ENCODE data around the gene OAS3.

The OAS3 gene

DNA sequence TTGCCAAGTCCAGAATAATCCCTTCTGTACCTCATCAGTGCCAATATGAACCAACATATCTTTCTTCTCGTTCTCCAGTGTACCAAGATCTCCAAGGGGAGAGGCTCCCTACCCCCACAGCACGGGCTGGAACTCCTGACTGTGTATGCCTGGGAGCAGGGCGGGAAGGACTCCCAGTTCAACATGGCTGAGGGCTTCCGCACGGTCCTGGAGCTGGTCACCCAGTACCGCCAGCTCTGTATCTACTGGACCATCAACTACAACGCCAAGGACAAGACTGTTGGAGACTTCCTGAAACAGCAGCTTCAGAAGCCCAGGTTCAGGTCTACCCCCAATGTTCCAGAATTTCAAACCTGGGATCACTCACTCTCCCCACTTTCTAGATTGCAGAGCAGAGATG lies 29.6 kb downstream of the OAS3 start:
- Histone ChIP-seq H3K27ac (ENCODE audit: extremely low read depth, low read depth, low read length) (no peak overlapping the region), H3K4me3 (ENCODE audit: low read depth, low read length) (no peak overlapping the region), H3K9me3 (ENCODE audit: control insufficient read depth, insufficient read depth, low read depth, low read length) (no peaks in the 10 kb centered on the region), H3K4me1 (ENCODE audit: control insufficient read depth, insufficient read depth, low read length) (no peaks in the 10 kb centered on the region), H3K36me3 (ENCODE audit: control insufficient read depth in 2 of 2, insufficient read depth in 1 of 2, low read length in 2 of 2) (peaks cover 0 to 10% of the 10 kb centered on the region in 2 experiments; a peak in 1 of 3 replicates)
- TF ChIP-seq ZNF76 (tag by site-specific recombination; IDR thresholded peaks at IDR 0.05; ENCODE audit: borderline replicate concordance, low read depth) (no peak), ZNF660 (tag by site-specific recombination; IDR thresholded peaks at IDR 0.05) (no peak), ZNF501 (tag by site-specific recombination; IDR thresholded peaks at IDR 0.05) (no peak), ZNF112 (tag by site-specific recombination; IDR thresholded peaks at IDR 0.05) (no peak), ZNF274 (IDR thresholded peaks at IDR 0.05; ENCODE audit: low read length) (no peak), ZNF274 (tag by site-specific recombination; IDR thresholded peaks at IDR 0.05; ENCODE audit: borderline replicate concordance) (no peak), KLF1 (tag by site-specific recombination; IDR thresholded peaks at IDR 0.05) (no peak), ZBTB48 (tag by site-specific recombination; IDR thresholded peaks at IDR 0.05) (no peak), KLF17 (tag by site-specific recombination; IDR thresholded peaks at IDR 0.05) (no peak), YY2 (tag by site-specific recombination; IDR thresholded peaks at IDR 0.05) (no peak), KLF7 (tag by site-specific recombination; IDR thresholded peaks at IDR 0.05; ENCODE audit: borderline replicate concordance) (no peak), ZNF10 (tag by site-specific recombination; IDR thresholded peaks at IDR 0.05) (no peak), ZNF626 (tag by site-specific recombination; IDR thresholded peaks at IDR 0.05) (no peak), ZBTB17 (tag by site-specific recombination; IDR thresholded peaks at IDR 0.05) (no peak), SP2 (tag by site-specific recombination; IDR thresholded peaks at IDR 0.05) (no peak), ZNF18 (tag by site-specific recombination; IDR thresholded peaks at IDR 0.05) (no peak), ZBTB8A (tag by site-specific recombination; IDR thresholded peaks at IDR 0.05) (no peak), ZNF404 (tag by site-specific recombination; IDR thresholded peaks at IDR 0.05) (no peak)
- TF ChIP-seq, protein P1, sequence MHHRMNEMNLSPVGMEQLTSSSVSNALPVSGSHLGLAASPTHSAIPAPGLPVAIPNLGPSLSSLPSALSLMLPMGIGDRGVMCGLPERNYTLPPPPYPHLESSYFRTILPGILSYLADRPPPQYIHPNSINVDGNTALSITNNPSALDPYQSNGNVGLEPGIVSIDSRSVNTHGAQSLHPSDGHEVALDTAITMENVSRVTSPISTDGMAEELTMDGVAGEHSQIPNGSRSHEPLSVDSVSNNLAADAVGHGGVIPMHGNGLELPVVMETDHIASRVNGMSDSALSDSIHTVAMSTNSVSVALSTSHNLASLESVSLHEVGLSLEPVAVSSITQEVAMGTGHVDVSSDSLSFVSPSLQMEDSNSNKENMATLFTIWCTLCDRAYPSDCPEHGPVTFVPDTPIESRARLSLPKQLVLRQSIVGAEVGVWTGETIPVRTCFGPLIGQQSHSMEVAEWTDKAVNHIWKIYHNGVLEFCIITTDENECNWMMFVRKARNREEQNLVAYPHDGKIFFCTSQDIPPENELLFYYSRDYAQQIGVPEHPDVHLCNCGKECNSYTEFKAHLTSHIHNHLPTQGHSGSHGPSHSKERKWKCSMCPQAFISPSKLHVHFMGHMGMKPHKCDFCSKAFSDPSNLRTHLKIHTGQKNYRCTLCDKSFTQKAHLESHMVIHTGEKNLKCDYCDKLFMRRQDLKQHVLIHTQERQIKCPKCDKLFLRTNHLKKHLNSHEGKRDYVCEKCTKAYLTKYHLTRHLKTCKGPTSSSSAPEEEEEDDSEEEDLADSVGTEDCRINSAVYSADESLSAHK (tag by site-specific recombination; IDR thresholded peaks at IDR 0.05): no peak
- ChIA-PET CTCF (no interaction called here), POLR2A (no interaction called here)

- no peak overlapping the region for H3K4me3 ChIP-seq (ENCODE audit: low read depth, low read length)
- H3K4me1 ChIP-seq (ENCODE audit: control insufficient read depth, insufficient read depth, low read length): no peaks in the 10 kb centered on the region
- peaks cover 0 to 7% of the 10 kb centered on the region in 2 experiments; a peak in 1 of 3 replicates for H3K36me3 ChIP-seq (ENCODE audit: control insufficient read depth in 2 of 2, insufficient read depth in 1 of 2, low read length in 2 of 2)
- ChIA-PET POLR2A (no interaction called here), CTCF (interaction anchor here (1.0 kb wide), 1 partner anchor 22 kb away, joined by 3 read pairs; no protein-coding TSS in a partner anchor)
- no peaks in the 10 kb centered on the region for H3K9me3 ChIP-seq (ENCODE audit: control insufficient read depth, insufficient read depth, low read depth, low read length)
- H3K27ac ChIP-seq (ENCODE audit: extremely low read depth, low read depth, low read length): no peak overlapping the region
- TF ChIP-seq, protein P2, sequence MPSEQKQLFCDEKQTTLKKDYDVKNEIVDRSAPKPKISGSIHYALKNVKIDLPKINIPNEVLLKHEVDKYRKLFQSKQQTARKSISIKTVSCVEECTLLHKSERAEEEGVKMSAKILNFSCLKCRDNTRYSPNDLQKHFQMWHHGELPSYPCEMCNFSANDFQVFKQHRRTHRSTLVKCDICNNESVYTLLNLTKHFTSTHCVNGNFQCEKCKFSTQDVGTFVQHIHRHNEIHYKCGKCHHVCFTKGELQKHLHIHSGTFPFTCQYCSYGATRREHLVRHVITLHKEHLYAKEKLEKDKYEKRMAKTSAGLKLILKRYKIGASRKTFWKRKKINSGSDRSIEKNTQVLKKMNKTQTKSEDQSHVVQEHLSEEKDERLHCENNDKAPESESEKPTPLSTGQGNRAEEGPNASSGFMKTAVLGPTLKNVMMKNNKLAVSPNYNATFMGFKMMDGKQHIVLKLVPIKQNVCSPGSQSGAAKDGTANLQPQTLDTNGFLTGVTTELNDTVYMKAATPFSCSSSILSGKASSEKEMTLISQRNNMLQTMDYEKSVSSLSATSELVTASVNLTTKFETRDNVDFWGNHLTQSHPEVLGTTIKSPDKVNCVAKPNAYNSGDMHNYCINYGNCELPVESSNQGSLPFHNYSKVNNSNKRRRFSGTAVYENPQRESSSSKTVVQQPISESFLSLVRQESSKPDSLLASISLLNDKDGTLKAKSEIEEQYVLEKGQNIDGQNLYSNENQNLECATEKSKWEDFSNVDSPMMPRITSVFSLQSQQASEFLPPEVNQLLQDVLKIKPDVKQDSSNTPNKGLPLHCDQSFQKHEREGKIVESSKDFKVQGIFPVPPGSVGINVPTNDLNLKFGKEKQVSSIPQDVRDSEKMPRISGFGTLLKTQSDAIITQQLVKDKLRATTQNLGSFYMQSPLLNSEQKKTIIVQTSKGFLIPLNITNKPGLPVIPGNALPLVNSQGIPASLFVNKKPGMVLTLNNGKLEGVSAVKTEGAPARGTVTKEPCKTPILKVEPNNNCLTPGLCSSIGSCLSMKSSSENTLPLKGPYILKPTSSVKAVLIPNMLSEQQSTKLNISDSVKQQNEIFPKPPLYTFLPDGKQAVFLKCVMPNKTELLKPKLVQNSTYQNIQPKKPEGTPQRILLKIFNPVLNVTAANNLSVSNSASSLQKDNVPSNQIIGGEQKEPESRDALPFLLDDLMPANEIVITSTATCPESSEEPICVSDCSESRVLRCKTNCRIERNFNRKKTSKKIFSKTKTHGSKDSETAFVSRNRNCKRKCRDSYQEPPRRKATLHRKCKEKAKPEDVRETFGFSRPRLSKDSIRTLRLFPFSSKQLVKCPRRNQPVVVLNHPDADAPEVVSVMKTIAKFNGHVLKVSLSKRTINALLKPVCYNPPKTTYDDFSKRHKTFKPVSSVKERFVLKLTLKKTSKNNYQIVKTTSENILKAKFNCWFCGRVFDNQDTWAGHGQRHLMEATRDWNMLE (tag by site-specific recombination; conservative IDR thresholded peaks at IDR 0.05; ENCODE audit: low read depth): no peak
- TF ChIP-seq, protein P3, sequence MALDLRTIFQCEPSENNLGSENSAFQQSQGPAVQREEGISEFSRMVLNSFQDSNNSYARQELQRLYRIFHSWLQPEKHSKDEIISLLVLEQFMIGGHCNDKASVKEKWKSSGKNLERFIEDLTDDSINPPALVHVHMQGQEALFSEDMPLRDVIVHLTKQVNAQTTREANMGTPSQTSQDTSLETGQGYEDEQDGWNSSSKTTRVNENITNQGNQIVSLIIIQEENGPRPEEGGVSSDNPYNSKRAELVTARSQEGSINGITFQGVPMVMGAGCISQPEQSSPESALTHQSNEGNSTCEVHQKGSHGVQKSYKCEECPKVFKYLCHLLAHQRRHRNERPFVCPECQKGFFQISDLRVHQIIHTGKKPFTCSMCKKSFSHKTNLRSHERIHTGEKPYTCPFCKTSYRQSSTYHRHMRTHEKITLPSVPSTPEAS (tag by site-specific recombination; IDR thresholded peaks at IDR 0.05): no peak
- TF ChIP-seq ZNF132 (tag by site-specific recombination; IDR thresholded peaks at IDR 0.05; ENCODE audit: borderline replicate concordance) (no peak), GLIS1 (tag by site-specific recombination; IDR thresholded peaks at IDR 0.05) (no peak)
Measured at GRCh38 chr12:112969547-112970306, 31.5 kb downstream of the OAS3 start.
